HEK293T (cell line): ENCODE data around the gene SATB2.

Experiments used
- BHLHE40 ChIP-seq: fragments of 450-650 bp; IDR thresholded peaks from 2 replicates; pipeline ENCODE4 v1.6.1; 2016; ENCODE audit warnings: mild to moderate bottlenecking, moderate library complexity, borderline replicate concordance
- FOXK2 ChIP-seq: fragments of 450-650 bp; IDR thresholded peaks from 2 replicates; pipeline ENCODE4 v1.6.1; 2016; ENCODE audit warnings: mild to moderate bottlenecking
- HDGF ChIP-seq: fragments of 450-650 bp; IDR thresholded peaks from 2 replicates; pipeline ENCODE4 v1.6.1; 2017; ENCODE audit warnings: antibody characterized with exemption, borderline replicate concordance
- L3MBTL2 ChIP-seq: fragments of 450-650 bp; conservative IDR thresholded peaks from 2 replicates; pipeline ENCODE4 v1.6.1; 2016; ENCODE audit warnings: mild to moderate bottlenecking
- ZNF384 ChIP-seq: fragments of 450-650 bp; IDR thresholded peaks from 2 replicates; pipeline ENCODE4 v1.6.1; 2016

DNA sequence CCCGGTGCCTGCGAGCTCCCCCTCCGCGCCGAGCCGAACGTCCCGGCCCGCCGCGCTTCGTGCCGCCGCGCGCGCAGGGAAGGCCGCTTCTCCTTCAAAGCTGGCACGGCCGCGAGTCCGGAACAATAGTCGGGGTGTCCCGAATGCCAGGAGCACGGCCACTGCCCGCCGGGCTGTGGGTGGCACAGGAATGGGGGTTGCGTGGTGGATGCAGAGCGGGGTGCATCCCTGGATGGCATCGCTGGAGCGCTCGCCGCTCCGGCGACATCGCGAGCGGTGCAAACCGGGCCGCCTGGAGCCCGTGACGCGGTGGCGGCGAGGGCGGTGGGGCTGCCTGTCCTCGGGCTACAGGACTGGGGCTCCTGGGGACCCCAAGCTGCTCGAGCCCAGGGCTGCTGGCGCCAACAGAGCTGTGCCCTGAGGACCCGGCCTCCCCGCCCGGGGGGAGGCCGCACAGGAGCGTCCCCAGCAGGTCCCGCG lies 1.1 kb upstream of the SATB2 start:
- TF ChIP-seq ZNF384 (no peak), HDGF (no peak), L3MBTL2 (no peak), FOXK2 (no peak), BHLHE40 (no peak)
